Fibroblast of mammary gland (primary cell): Measurements from ENCODE around the gene SH3GL3.

ENCODE experiments used
- DNase-seq: peaks from one replicate; pipeline ENCODE4 v3.0.0-alpha.2; 2010; ENCODE audit warnings: low read depth
- H3K4me3 ChIP-seq: 2 replicates; pipeline ENCODE4 v1.5.1; 2011; ENCODE audit warnings: low read depth, mild to moderate bottlenecking, low read length, moderate library complexity; ENCODE audit not compliant: control insufficient read depth
- TF ChIP-seq, protein P1 (sequence below): conservative IDR thresholded peaks from 2 replicates; pipeline ENCODE4 v1.5.1; 2011; ENCODE audit warnings: low read depth, low read length, inconsistent platforms; ENCODE audit not compliant: control insufficient read depth, insufficient read depth

The SH3GL3 gene

DNA sequence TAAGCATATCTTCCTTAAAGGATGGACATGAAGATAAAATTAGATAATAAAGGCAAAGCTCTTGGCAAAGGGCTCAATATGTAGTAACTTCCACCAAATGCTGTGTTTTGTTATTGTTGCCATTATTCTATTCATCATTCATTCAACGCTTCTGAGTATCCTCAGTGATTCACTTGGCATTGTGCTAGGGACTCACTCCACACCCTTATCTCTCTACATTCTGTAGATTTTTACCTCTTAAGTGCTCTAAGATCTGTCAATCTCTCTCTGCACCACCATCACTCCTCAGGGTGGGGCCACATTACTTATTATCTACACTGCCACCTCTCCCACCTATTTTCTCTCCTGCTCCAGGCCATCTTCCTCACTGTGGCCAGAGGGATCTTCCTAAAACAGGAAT lies 51.2 kb downstream of the SH3GL3 start:
- no peak for DNase-seq
- TF ChIP-seq, protein P1, sequence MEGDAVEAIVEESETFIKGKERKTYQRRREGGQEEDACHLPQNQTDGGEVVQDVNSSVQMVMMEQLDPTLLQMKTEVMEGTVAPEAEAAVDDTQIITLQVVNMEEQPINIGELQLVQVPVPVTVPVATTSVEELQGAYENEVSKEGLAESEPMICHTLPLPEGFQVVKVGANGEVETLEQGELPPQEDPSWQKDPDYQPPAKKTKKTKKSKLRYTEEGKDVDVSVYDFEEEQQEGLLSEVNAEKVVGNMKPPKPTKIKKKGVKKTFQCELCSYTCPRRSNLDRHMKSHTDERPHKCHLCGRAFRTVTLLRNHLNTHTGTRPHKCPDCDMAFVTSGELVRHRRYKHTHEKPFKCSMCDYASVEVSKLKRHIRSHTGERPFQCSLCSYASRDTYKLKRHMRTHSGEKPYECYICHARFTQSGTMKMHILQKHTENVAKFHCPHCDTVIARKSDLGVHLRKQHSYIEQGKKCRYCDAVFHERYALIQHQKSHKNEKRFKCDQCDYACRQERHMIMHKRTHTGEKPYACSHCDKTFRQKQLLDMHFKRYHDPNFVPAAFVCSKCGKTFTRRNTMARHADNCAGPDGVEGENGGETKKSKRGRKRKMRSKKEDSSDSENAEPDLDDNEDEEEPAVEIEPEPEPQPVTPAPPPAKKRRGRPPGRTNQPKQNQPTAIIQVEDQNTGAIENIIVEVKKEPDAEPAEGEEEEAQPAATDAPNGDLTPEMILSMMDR = no peak

DNA sequence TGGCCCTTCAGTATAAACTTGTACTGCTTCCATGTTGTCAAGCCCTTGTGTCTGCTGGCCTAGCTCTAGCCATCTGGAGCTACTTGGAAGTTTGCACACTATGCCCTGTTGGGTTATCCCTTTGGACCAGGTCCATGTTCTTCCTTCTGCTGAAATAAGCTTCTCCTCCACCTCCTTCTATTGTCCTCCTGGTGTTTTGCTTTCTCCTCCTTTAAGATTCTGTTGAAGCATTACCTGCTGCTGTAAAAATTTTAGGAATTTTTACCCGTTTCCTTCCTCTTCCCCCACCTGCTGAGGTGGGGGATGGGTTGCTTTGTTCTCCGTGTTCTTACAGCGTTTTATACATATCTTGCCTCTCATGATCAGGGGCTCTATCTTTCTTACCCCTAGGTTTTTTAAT lies 51.7 kb downstream of the SH3GL3 start:
- H3K4me3 ChIP-seq = no peak overlapping the region
- DNase-seq = no peak
- TF ChIP-seq, protein P1 = no peak

More for the DNA sequence above, 51.2 kb downstream of the SH3GL3 start:
- H3K4me3 ChIP-seq = no peak overlapping the region

DNA sequence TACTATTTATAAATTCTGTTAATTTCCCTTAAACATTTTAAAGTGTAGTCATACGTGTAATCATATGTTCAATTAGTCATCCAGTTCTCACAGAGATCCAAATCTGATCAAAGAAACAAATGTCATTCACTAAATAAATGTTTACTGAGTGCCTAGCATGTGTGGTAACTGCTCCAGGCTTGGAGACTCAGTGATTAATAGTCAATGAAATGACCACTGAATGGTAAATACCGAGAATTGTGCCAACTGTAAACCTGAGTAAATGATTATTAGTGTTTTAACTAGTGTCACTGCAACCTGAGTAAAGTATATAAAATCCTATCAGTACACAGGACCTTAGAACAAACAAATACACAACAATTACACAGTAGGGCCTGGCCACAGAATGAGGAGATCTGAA lies 52.3 kb downstream of the SH3GL3 start:
- DNase-seq = no peak
- TF ChIP-seq, protein P1 = no peak
- H3K4me3 ChIP-seq = no peak overlapping the region

DNA sequence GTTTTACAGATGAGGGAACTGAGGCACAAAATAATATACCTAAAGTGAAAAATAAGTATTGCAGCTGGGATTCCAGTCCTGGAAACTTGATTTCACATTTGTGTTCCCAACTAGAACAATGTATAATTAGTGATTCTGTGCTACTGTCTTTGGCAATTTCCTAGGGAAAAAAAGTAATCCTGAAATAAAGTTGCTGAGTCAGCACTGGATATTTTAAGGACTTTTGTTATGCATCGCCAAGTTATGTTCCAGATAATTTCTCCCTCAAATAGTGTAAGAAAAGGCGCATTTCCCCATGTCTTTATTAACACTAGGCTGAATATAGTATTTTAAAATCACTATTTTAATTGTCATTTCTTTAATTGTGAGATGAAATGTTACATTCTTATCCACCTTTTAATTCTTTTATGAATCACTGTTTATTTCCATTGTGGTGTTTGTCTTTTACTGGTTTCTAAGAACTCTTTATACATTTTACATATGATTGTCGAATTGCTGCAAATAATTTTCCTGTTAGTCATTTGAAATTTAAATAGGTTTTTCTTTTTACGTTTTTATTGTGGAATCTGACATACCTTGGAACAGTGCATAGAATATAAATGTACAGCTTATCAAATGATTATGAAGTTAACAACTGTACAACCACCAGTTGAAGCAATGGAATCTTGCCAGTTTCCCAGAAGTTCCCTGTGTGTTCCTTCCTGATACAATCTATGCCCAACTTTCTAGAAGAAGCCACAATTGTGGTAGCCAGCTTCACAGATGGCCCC lies 56.6 kb downstream of the SH3GL3 start:
- TF ChIP-seq, protein P1 = no peak
- DNase-seq = no peak
- H3K4me3 ChIP-seq = no peak overlapping the region

DNA sequence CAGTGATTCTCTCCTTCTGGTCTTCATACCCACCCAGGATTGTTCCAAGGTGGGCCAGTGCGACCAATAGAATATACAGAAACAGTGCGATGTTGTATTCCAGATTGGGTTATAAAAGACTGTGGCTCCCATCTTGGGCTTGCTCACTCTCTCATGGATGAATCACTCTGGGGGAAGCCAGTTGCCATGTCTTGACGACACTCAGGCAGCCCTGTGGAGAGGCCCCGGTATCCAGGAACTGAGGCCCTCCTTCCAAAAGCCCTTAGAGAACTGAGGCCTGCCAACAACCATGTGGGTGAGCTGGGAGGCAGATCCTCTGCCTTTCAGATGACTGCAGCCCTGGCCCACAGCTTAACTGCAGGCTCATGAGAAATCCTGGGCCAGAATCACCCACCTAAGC lies 57.2 kb downstream of the SH3GL3 start:
- TF ChIP-seq, protein P1 = no peak
- no peak overlapping the region for H3K4me3 ChIP-seq
- peak; percentile 6 for DNase-seq

DNA sequence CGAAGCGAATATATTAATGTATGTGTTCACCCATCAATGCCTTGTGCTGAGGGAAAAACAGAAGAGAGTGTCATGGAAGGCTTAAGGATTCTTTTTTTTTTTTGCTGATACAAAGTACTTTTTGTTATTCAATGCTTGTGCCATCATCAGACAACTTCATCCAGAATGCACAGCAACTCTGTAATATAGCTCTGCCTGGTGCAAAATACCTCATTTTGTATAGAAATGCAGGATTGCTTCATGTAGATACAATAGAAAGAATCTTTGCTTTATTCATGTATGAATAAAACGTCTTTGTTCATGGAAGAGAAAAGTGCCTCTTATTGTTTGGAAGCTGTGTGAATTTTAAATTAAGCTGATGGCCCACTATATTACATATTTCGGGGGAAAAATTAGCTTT lies 62.9 kb downstream of the SH3GL3 start:
- no peak overlapping the region for H3K4me3 ChIP-seq
- DNase-seq = no peak
- TF ChIP-seq, protein P1 = no peak
